Stomach (tissue), 9 donors: ENCODE measurements around the gene MVP. TPM values are rescaled to one million over a fixed set of nuclear protein-coding genes. Genes with fewer than 3 reads are reported as not detected.

Experiments
- DNase-seq, 2 donors: peaks; one replicate each; pipeline versions ENCODE4 v3.0.0 to v3.0.0-alpha.2; 2013 to 2019
- H3K27ac ChIP-seq, 5 donors: fragments of 200-600 bp in 4 of 5; sonication (generic) in 4 of 5; one replicate each; pipeline ENCODE4 v1.5.1; 2013 to 2019; ENCODE audit warnings: mild to moderate bottlenecking in 1 of 5, moderate library complexity in 1 of 5
- H3K27me3 ChIP-seq, 3 donors: fragments of 200-600 bp; sonication (generic); one replicate each; pipeline ENCODE4 v1.5.1; 2017 to 2019; ENCODE audit warnings: mixed run types in 1 of 3
- H3K36me3 ChIP-seq, 4 donors: fragments of 200-600 bp; sonication (generic); 1 replicate in 3 of 4; 2 replicates in 1 of 4; pipeline ENCODE4 v1.5.1; 2016 to 2019
- H3K4me1 ChIP-seq, 4 donors: fragments of 200-600 bp; sonication (generic); one replicate each; pipeline ENCODE4 v1.5.1; 2016 to 2019
- H3K4me3 ChIP-seq, 4 donors: fragments of 200-600 bp; sonication (generic) in 3 of 4; one replicate each; pipeline ENCODE4 v1.5.1; 2016 to 2019; ENCODE audit warnings: mild to moderate bottlenecking in 1 of 4
- H3K9me3 ChIP-seq, 4 donors: fragments of 200-600 bp; sonication (generic); one replicate each; pipeline ENCODE4 v1.5.1; 2016 to 2019
- EP300 ChIP-seq: sonication (generic); formaldehyde crosslinking; IDR thresholded peaks from one replicate; pipeline ENCODE4 v1.6.1; 2017; ENCODE audit warnings: antibody characterized with exemption
- POLR2A ChIP-seq, 4 donors: fragments of 450-650 bp; IDR thresholded peaks; one replicate each; pipeline ENCODE4 v1.6.1; 2016; ENCODE audit warnings: antibody characterized with exemption in 4 of 4, control low read depth in 2 of 4, mild to moderate bottlenecking in 1 of 4, moderate library complexity in 1 of 4
- POLR2AphosphoS5 ChIP-seq, 3 donors: sonication (generic); formaldehyde crosslinking; IDR thresholded peaks; one replicate each; pipeline ENCODE4 v1.6.1; 2016; ENCODE audit warnings: antibody characterized with exemption in 3 of 3
- WGBS, 5 donors: extraction: QIAGEN DNeasy Blood & Tissue Kit in 3 of 5; methylation state at CpG; one replicate each; pipeline versions ENCODE4 v1.1.5 to v1.1.7; 2013 to 2018; 5-methylcytosine and 5-hydroxymethylcytosine counted together
- intact Hi-C: fragments of 100-400 bp; cut with DNase I; formaldehyde crosslinking; loops from one replicate; pipeline ENCODE4 v1.15.1; 2023; ENCODE audit warnings: low total_unique reads
- polyA plus RNA-seq, 3 donors: library from polyadenylated mRNA; stranded (reverse); fragments of 200-250 nt; gene quantifications; one replicate each; pipeline ENCODE4 v1.2.3, GENCODE V29; 2013
- total RNA-seq, 5 donors: library from RNA; depleted of rRNA; stranded (reverse); fragments of >200 nt; gene quantifications; one replicate each; pipeline versions ENCODE4 v1.1.0 to v1.2.3, GENCODE V29; 2014 to 2016
- TF ChIP-seq, protein P1 (sequence below), 7 experiments: fragments of 450-650 bp in 4 of 7; fragments of 200-600 bp in 3 of 7; sonication (generic) in 3 of 7; IDR thresholded peaks; one replicate each; pipeline ENCODE4 v1.5.1; 2016 to 2019; ENCODE audit warnings: antibody characterized with exemption in 7 of 7, control low read depth in 2 of 7, mild to moderate bottlenecking in 1 of 7
- donor health status: healthy with polysubstance abuse.
- donor health status: Bipolar disorder and iron deficiency.
- donor health status: healthy.

MVP gene
- total and polyA plus RNA-seq, 8 donors, result 92.2 to 453 (median 133) TPM

GRCh38 chr16:29892458-29892813 is 72.2 kb downstream of the MVP start:
- no peaks in the 10 kb centered on the region for H3K9me3 ChIP-seq
- H3K4me3 ChIP-seq, result no peak overlapping the region
- H3K27ac ChIP-seq, result no peak overlapping the region
- intact Hi-C loops, result no loop called here
- H3K27me3 ChIP-seq, result peaks cover 0 to 20% (median 8%) of the 10 kb centered on the region in 3 donors
- TF ChIP-seq, protein P1, sequence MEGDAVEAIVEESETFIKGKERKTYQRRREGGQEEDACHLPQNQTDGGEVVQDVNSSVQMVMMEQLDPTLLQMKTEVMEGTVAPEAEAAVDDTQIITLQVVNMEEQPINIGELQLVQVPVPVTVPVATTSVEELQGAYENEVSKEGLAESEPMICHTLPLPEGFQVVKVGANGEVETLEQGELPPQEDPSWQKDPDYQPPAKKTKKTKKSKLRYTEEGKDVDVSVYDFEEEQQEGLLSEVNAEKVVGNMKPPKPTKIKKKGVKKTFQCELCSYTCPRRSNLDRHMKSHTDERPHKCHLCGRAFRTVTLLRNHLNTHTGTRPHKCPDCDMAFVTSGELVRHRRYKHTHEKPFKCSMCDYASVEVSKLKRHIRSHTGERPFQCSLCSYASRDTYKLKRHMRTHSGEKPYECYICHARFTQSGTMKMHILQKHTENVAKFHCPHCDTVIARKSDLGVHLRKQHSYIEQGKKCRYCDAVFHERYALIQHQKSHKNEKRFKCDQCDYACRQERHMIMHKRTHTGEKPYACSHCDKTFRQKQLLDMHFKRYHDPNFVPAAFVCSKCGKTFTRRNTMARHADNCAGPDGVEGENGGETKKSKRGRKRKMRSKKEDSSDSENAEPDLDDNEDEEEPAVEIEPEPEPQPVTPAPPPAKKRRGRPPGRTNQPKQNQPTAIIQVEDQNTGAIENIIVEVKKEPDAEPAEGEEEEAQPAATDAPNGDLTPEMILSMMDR (IDR thresholded peaks at IDR 0.05), result no peak
- no peak for TF ChIP-seq EP300
- no peak for TF ChIP-seq POLR2AphosphoS5 (IDR thresholded peaks at IDR 0.05)
- TF ChIP-seq POLR2A (IDR thresholded peaks at IDR 0.05), result no peak
- 78 to 94% (median 88%) methylated on average over 6 of the region's 6 CpGs for WGBS, 5 donors
- DNase-seq, result no peak
- no peaks in the 10 kb centered on the region for H3K36me3 ChIP-seq
- no peaks in the 10 kb centered on the region for H3K4me1 ChIP-seq

DNA sequence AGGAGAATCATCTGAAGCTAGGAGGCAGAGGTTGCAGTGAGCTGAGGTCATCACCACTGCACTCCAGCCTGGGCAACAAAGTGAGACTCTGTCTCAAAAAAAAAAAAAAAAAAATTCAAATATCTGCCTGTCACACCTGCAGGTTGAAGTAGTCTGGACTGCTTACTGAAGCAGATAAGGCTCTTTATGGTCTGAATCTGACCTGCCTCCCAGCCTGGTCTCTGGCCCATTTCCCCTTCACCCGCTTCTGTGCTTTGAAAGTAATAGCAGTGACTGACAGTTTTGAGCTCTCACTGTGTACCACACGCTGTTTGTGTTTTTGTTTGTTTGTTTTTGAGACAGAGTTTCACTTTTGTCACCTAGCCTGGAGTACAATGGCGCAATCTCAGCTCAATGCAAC is 73.3 kb downstream of the MVP start:
- WGBS, 5 donors, result 66 to 84% (median 78%) methylated on average over 3 of the region's 3 CpGs
- Histone ChIP-seq H3K9me3 (no peaks in the 10 kb centered on the region), H3K4me1 (peaks cover 2 to 6% (median 3%) of the 10 kb centered on the region in 4 donors), H3K27ac (no peak overlapping the region), H3K36me3 (no peaks in the 10 kb centered on the region), H3K4me3 (no peak overlapping the region), H3K27me3 (peaks cover 0 to 23% (median 18%) of the 10 kb centered on the region in 3 donors)
- intact Hi-C loops, result no loop called here
- TF ChIP-seq, protein P1 (IDR thresholded peaks at IDR 0.05), result no peak
- TF ChIP-seq EP300 (no peak), POLR2AphosphoS5 (IDR thresholded peaks at IDR 0.05) (no peak), POLR2A (IDR thresholded peaks at IDR 0.05) (no peak)
- no peak for DNase-seq

DNA sequence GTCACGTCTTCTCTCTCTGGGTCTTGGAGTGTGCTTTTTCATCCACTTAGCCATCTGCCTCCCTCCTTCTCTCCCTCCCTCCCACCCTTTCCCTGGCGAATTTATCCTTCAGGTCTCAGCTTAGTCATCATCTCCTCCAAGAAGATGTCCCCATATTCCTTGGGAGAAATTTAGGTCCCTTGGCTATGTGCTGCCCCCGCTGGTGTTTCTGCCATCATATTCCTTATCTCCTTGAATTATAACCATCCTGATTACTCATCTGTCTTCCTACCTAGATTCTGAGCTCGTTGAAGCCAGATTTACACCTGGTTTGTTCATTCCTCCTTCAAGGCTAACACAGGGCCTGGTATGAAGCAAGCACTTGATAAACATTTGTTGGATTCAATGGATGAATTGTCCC is 74.1 kb downstream of the MVP start:
- DNase-seq, result no peak
- WGBS, 5 donors, result 66 to 76% (median 70%) methylated on average over 4 of the region's 4 CpGs
- H3K27ac ChIP-seq, result no peak overlapping the region
- no peaks in the 10 kb centered on the region for H3K9me3 ChIP-seq
- H3K4me3 ChIP-seq, result no peak overlapping the region
- intact Hi-C loops, result no loop called here
- TF ChIP-seq, protein P1 (IDR thresholded peaks at IDR 0.05), result no peak
- TF ChIP-seq EP300 (no peak), POLR2A (IDR thresholded peaks at IDR 0.05) (no peak), POLR2AphosphoS5 (IDR thresholded peaks at IDR 0.05) (no peak)
- peaks cover 0 to 31% (median 25%) of the 10 kb centered on the region in 3 donors for H3K27me3 ChIP-seq
- H3K4me1 ChIP-seq, result peaks cover 4 to 13% (median 11%) of the 10 kb centered on the region in 4 donors
- H3K36me3 ChIP-seq, result no peaks in the 10 kb centered on the region

DNA sequence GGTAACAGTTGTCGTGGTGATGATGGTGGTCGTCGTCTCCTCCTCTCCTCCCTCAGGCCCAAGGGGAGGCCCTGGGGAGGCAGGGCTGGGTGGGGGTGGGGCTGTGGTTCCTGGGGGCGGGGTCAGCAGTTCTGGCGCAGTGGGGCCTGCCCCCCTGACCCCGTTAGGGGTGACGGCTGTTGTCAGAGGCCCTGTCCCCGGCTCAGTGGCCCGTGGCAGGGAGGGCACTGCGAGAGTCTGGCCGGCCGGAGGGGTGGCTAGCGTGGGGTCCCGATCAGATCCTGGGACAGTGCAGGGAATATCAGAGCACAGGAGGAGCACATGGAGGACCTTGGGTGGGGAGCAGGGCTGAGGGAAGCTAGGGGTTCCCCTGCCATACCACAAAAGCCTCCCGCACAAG is 76.6 kb downstream of the MVP start:
- Histone ChIP-seq H3K36me3 (no peaks in the 10 kb centered on the region), H3K27ac (no peak overlapping the region), H3K27me3 (peaks cover 0 to 52% (median 25%) of the 10 kb centered on the region in 3 donors), H3K4me1 (peaks cover 4 to 36% (median 33%) of the 10 kb centered on the region in 4 donors), H3K9me3 (no peaks in the 10 kb centered on the region), H3K4me3 (no peak overlapping the region)
- intact Hi-C loops, result no loop called here
- WGBS, 5 donors, result 53 to 58% (median 55%) methylated on average over 7 to 15 of the region's 15 CpGs
- no peak for DNase-seq
- no peak for TF ChIP-seq POLR2AphosphoS5 (IDR thresholded peaks at IDR 0.05)
- TF ChIP-seq, protein P1 (IDR thresholded peaks at IDR 0.05), result no peak
- no peak for TF ChIP-seq EP300
- no peak for TF ChIP-seq POLR2A (IDR thresholded peaks at IDR 0.05)
